K562 (cell line): ENCODE data around the gene OPCML. TPM values are rescaled to one million over a fixed set of nuclear protein-coding genes. Genes with fewer than 3 reads are reported as not detected.

ENCODE experiments used
- ATAC-seq: fragments of 200-7000 bp; cut with Tn5 transposase; 3 replicates; pipeline ENCODE4 v1.9.1; 2020; ENCODE audit warnings: moderate library complexity
- BruUV-seq: library from RNA; stranded (reverse); fragments of 400-500 nt; replicated peaks from 2 replicates; lab custom pipeline; 2021; lab: Mats Ljungman, UMichigan
- CTCF ChIA-PET: fragments of 300-600 bp; formaldehyde crosslinking; extraction: SDS; loops from one replicate; lab custom pipeline; 2021; ENCODE audit warnings: low intra/inter-chr PET ratio; lab: Yijun Ruan, JAX
- POLR2A ChIA-PET: fragments of 300-600, 350-650 bp; sonication (Branson Sonifier 250); formaldehyde crosslinking; extraction: SDS; loops from one replicate; lab custom pipeline; 2021; ENCODE audit warnings: antibody characterized with exemption, inconsistent platforms; lab: Yijun Ruan, JAX
- DNase-seq, 4 experiments: peaks; one replicate each; pipeline versions ENCODE4 v3.0.0 to v3.0.0-alpha.2; 2011 to 2018; ENCODE audit warnings: low spot score in 3 of 4, mixed read lengths in 3 of 4; ENCODE audit errors: extremely low read depth in 1 of 4
- FAIRE-seq: peaks from 2 replicates; lab custom pipeline; 2011; peaks lifted over from hg19 to GRCh38; lab: Jason Lieb, UNC
- H2AFZ ChIP-seq: 2 replicates; pipeline ENCODE4 v1.6.0; 2011; ENCODE audit warnings: low read depth, low read length, control low read depth, inconsistent platforms
- H3K27ac ChIP-seq: fragments of 200-600 bp; 3 replicates; pipeline ENCODE4 v1.8.0; 2011; ENCODE audit warnings: low read depth, mild to moderate bottlenecking, control low read depth, inconsistent platforms, low read length, moderate library complexity, mixed read lengths; ENCODE audit errors: extremely low read depth
- H3K27me3 ChIP-seq, 2 experiments: fragments of 300-600 bp in 1 of 2; 2 replicates in 1 of 2; 3 replicates in 1 of 2; pipeline versions ENCODE4 v1.6.0 to v1.8.0; 2011; ENCODE audit warnings: inconsistent platforms in 2 of 2, low read length in 2 of 2, mild to moderate bottlenecking in 1 of 2, mixed read lengths in 1 of 2, moderate library complexity in 1 of 2; ENCODE audit not compliant: control insufficient read depth in 2 of 2, insufficient read depth in 2 of 2
- H3K36me3 ChIP-seq: fragments of 300-600 bp; 3 replicates; pipeline ENCODE4 v1.8.0; 2011; ENCODE audit warnings: mild to moderate bottlenecking, low read length, inconsistent platforms; ENCODE audit not compliant: control insufficient read depth, insufficient read depth
- H3K4me1 ChIP-seq, 2 experiments: fragments of 200-600 bp in 1 of 2; replicated peaks in 1 of 2; 2 replicates in 1 of 2; 3 replicates in 1 of 2; pipeline versions ENCODE4 v1.5.1 to v1.8.0; 2011; ENCODE audit warnings: inconsistent platforms in 2 of 2, low read length in 2 of 2, mild to moderate bottlenecking in 1 of 2, mixed read lengths in 1 of 2, moderate library complexity in 1 of 2; ENCODE audit not compliant: control insufficient read depth in 2 of 2, insufficient read depth in 2 of 2
- H3K4me2 ChIP-seq: 2 replicates; pipeline ENCODE4 v1.6.1; 2011; ENCODE audit warnings: low read length, control low read depth, inconsistent platforms, mixed read lengths; ENCODE audit not compliant: insufficient read depth
- H3K4me3 ChIP-seq: fragments of 200-600 bp; sonication (generic), shearing (Covaris generic); 2 replicates; pipeline ENCODE4 v1.5.1; 2016; ENCODE audit warnings: control low read depth, inconsistent platforms
- H3K79me2 ChIP-seq: fragments of 200-600 bp; 3 replicates; pipeline ENCODE4 v1.8.0; 2011; ENCODE audit warnings: low read length, inconsistent platforms; ENCODE audit not compliant: control insufficient read depth, insufficient read depth
- H3K9ac ChIP-seq, 2 experiments: 2 replicates each; pipeline versions ENCODE4 v1.6.0 to v1.6.1; 2011; ENCODE audit warnings: low read depth in 2 of 2, low read length in 2 of 2, control low read depth in 1 of 2, inconsistent platforms in 1 of 2, mild to moderate bottlenecking in 1 of 2, mixed read lengths in 1 of 2; ENCODE audit not compliant: insufficient read depth in 1 of 2
- H3K9me1 ChIP-seq: one replicate; pipeline ENCODE4 v1.6.0; 2011; ENCODE audit warnings: inconsistent platforms, mild to moderate bottlenecking, low read length, moderate library complexity; ENCODE audit not compliant: control insufficient read depth, insufficient read depth
- H3K9me3 ChIP-seq: replicated peaks from 2 replicates; pipeline ENCODE4 v1.5.1; 2011; ENCODE audit warnings: low read depth, low read length, inconsistent platforms; ENCODE audit not compliant: control insufficient read depth, insufficient read depth
- H4K20me1 ChIP-seq: replicated peaks from 2 replicates; pipeline ENCODE4 v1.6.1; 2011; ENCODE audit warnings: low read length, inconsistent platforms, mixed read lengths; ENCODE audit not compliant: control insufficient read depth, insufficient read depth
- ELK1 ChIP-seq: sonication (generic); formaldehyde crosslinking; IDR thresholded peaks from 2 replicates; pipeline ENCODE4 v1.8.1; 2022; ENCODE audit warnings: missing genetic modification reagents
- ETV1 ChIP-seq: fragments of 450-650 bp; conservative IDR thresholded peaks from 2 replicates; pipeline ENCODE4 v1.6.1; 2016; ENCODE audit warnings: missing genetic modification characterization, control low read depth, low read depth, missing compliant biosample characterization
- KLF1 ChIP-seq: fragments of 450-650 bp; IDR thresholded peaks from 2 replicates; pipeline ENCODE4 v1.6.1; 2016; ENCODE audit warnings: missing genetic modification characterization, missing compliant biosample characterization
- RCOR1 ChIP-seq, 2 experiments: IDR thresholded peaks; 2 replicates each; pipeline ENCODE4 v1.6.1; 2012; ENCODE audit warnings: low read depth in 2 of 2, low read length in 2 of 2, borderline replicate concordance in 1 of 2, improper control_type of control experiment in 1 of 2
- RREB1 ChIP-seq: fragments of 250-450 bp; sonication (Bioruptor Pico); IDR thresholded peaks from 2 replicates; pipeline ENCODE4 v1.4.0; 2020
- SIN3B ChIP-seq: fragments of 450-650 bp; IDR thresholded peaks from 2 replicates; pipeline ENCODE4 v1.6.1; 2017; ENCODE audit warnings: low read depth, mild to moderate bottlenecking, moderate library complexity
- SLC30A9 ChIP-seq: fragments of 250-450 bp; sonication (Bioruptor Pico); IDR thresholded peaks from 2 replicates; pipeline ENCODE4 v1.8.0; 2022; ENCODE audit warnings: mild to moderate bottlenecking, moderate library complexity
- TAF7 ChIP-seq: fragments of 450-650 bp; IDR thresholded peaks from 2 replicates; pipeline ENCODE4 v1.6.1; 2016; ENCODE audit warnings: missing genetic modification characterization, missing compliant biosample characterization
- ZMIZ1 ChIP-seq, 2 experiments: fragments of 150-350 bp in 1 of 2; IDR thresholded peaks; 2 replicates each; pipeline ENCODE4 v1.6.1; 2012 to 2016; ENCODE audit warnings: low read depth in 2 of 2, low read length in 2 of 2, mild to moderate bottlenecking in 1 of 2, moderate library complexity in 1 of 2
- ZNF695 ChIP-seq: fragments of 450-650 bp; formaldehyde crosslinking; IDR thresholded peaks from 2 replicates; pipeline ENCODE4 v1.4.0; 2020; ENCODE audit warnings: mild to moderate bottlenecking, moderate library complexity
- WGBS: fragments of 100-300 bp; shearing (Covaris generic); methylation state at CpG from one replicate; pipeline ENCODE4 v1.1.6; 2016; ENCODE audit warnings: low coverage, mixed read lengths; ENCODE audit not compliant: insufficient coverage; ENCODE audit errors: missing lambda C conversion rate; 5-methylcytosine and 5-hydroxymethylcytosine counted together
- in situ Hi-C: fragments of 300-500 bp; cut with MboI; formaldehyde crosslinking; loops from 4 replicates; pipeline ENCODE4 v1.15.0; 2018; ENCODE audit warnings: inconsistent platforms, mixed read lengths
- intact Hi-C: fragments of 100-400 bp; cut with micrococcal nuclease; formaldehyde crosslinking; loops from 2 replicates; pipeline ENCODE4 v1.14.2; 2022
- polyA plus RNA-seq, 8 experiments: library from polyadenylated mRNA; depleted of rRNA in 4 of 8; stranded (reverse) in 5 of 8; unstranded in 3 of 8; fragments of >200 nt; fragmentation: Nextera tagmentation in 2 of 8; fragmentation: Illumina TruSeq in 1 of 8; extraction: Ambion mirVana in 2 of 8; extraction: Trizol in 1 of 8; gene quantifications; 2 replicates each; pipeline versions ENCODE4 v1.2.1 to v1.2.3, GENCODE V29; 2011 to 2014; ENCODE audit warnings: inconsistent platforms in 1 of 8, missing spikeins in 1 of 8
- total RNA-seq, 7 experiments: library from RNA; depleted of rRNA in 6 of 7; stranded (reverse); fragments of >200 nt in 6 of 7; fragmentation: Illumina TruSeq in 2 of 7; extraction: Trizol in 2 of 7; gene quantifications; 2 replicates each; pipeline versions ENCODE4 v1.2.1 to v1.2.3, GENCODE V29; 2011 to 2021; ENCODE audit warnings: low replicate concordance in 1 of 7
- TF ChIP-seq, protein P1 (sequence below): fragments of 450-650 bp; formaldehyde crosslinking; IDR thresholded peaks from 2 replicates; pipeline ENCODE4 v1.4.0; 2020; ENCODE audit warnings: mild to moderate bottlenecking, mixed read lengths

OPCML gene
- total and polyA plus RNA-seq, 9 of the 15 experiments (the other 6 are each of a cell fraction or from before 2014, with no cell fraction given): not detected

- Histone ChIP-seq H3K4me2 (no peak overlapping the region), H3K9ac (no peak overlapping the region), H3K79me2 (no peaks in the 10 kb centered on the region), H3K27me3 (no peaks in the 10 kb centered on the region), H3K9me1 (no peaks in the 10 kb centered on the region), H4K20me1 (no peaks in the 10 kb centered on the region), H3K4me3 (no peak overlapping the region), H2AFZ (no peak overlapping the region), H3K9me3 (no peaks in the 10 kb centered on the region), H3K36me3 (no peaks in the 10 kb centered on the region), H3K4me1 (no peaks in the 10 kb centered on the region), H3K27ac (no peak overlapping the region)
- 0% methylated on average over 4 of the region's 4 CpGs for WGBS
- CTCF ChIA-PET: no interaction called here
- FAIRE-seq: no peak
- POLR2A ChIA-PET: no interaction called here
- in situ Hi-C loops: no loop called here
- BruUV-seq: no TSS peak
- no peak for ATAC-seq
- no peak for DNase-seq
- intact Hi-C loops: no loop called here
- TF ChIP-seq SLC30A9 (CRISPR knock-in tag) (no peak), KLF1 (no peak), TAF7 (tag) (no peak), SIN3B (no peak), ZNF695 (CRISPR knock-in tag) (no peak), ELK1 (CRISPR knock-in tag) (no peak), RCOR1 (IDR thresholded peaks at IDR 0.05; ENCODE audit: borderline replicate concordance in 1 of 2, low read depth in 2 of 2, low read length in 2 of 2) (no peak), ZMIZ1 (IDR thresholded peaks at IDR 0.05; ENCODE audit: low read depth in 2 of 2, low read length in 2 of 2) (no peak), RREB1 (CRISPR knock-in tag) (no peak), ETV1 (tag) (no peak)
- TF ChIP-seq, protein P1, sequence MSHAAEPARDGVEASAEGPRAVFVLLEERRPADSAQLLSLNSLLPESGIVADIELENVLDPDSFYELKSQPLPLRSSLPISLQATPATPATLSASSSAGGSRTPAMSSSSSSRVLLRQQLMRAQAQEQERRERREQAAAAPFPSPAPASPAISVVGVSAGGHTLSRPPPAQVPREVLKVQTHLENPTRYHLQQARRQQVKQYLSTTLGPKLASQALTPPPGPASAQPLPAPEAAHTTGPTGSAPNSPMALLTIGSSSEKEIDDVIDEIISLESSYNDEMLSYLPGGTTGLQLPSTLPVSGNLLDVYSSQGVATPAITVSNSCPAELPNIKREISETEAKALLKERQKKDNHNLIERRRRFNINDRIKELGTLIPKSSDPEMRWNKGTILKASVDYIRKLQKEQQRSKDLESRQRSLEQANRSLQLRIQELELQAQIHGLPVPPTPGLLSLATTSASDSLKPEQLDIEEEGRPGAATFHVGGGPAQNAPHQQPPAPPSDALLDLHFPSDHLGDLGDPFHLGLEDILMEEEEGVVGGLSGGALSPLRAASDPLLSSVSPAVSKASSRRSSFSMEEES (CRISPR knock-in tag): no peak
Measured at GRCh38 chr11:132396318-132396717, 1136.0 kb downstream of the OPCML start.
